ENCODE results near the gene IFNAR2.

IFNAR2 gene

DNA sequence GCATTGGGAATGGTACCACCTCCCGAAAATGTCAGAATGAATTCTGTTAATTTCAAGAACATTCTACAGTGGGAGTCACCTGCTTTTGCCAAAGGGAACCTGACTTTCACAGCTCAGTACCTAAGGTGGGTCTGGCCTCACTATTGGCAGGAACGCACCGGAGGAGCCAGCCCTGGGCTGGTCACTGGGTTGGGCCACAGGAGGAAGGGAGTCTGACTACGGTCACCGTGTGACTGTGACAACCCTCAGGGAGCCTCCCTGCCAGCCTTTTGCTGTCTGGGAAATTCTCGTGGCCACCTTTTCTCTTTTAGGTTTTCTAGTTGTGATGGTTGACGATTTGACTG lies 38.6 kb downstream of the IFNAR2 start:
- Histone ChIP-seq H3K9ac (ENCODE audit: insufficient read length, low read depth) (no peak overlapping the region), H3K4me1 (ENCODE audit: insufficient read depth, insufficient read length) (peaks cover 11% of the 10 kb centered on the region), H3K36me3 (ENCODE audit: insufficient read depth, insufficient read length, low read length) (peaks cover 26% of the 10 kb centered on the region), H3K4me3 (ENCODE audit: insufficient read length, low read depth) (no peak overlapping the region), H3K27me3 (ENCODE audit: insufficient read depth, insufficient read length) (no peaks in the 10 kb centered on the region), H3K9me3 (ENCODE audit: insufficient read depth, low read length) (no peaks in the 10 kb centered on the region)
- TF ChIP-seq ZNF274 (IDR thresholded peaks at IDR 0.05; ENCODE audit: low read depth, low read length) (no peak), SUZ12 (IDR thresholded peaks at IDR 0.05; ENCODE audit: extremely low read depth, insufficient read depth, insufficient read length) (no peak), YY1 (IDR thresholded peaks at IDR 0.05; ENCODE audit: insufficient read depth, insufficient read length) (no peak)
- DNase-seq (ENCODE audit: low read depth, low spot score) = no peak

DNA sequence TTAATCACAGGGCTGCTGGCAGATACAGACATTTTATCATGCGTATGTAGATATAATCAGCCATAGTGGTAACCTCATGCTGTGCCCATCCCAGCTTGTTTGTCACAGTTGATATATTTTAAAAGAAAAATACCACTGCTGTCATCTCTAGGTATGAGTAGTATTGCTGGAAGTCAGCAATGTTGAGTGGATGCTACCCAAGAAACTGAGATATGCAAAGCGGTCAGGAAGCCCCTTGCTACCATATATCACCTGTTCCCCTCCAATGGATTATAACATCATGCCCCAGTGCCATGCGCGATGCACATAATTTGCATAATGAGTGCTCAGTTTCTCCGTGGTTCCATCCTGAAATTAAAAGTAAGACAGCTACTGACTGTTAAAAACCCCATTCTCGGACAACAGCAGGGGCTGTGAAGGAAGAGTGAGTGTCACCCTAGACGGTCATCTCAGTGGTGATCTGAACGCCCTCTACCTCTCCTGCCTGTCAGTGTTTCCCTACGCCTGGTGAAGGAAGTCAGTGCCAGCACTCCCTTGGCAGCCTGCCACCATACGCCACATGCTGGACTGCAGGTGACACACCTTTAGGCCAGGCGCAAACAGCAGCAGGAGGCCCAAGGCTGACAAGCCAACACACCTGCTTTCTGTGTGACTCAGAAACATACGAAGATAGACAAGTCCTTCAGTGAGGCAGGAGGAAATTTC lies 39.2 kb downstream of the IFNAR2 start:
- DNase-seq (ENCODE audit: low read depth, low spot score) = no peak
- no peak for TF ChIP-seq YY1 (IDR thresholded peaks at IDR 0.05; ENCODE audit: insufficient read depth, insufficient read length)
- TF ChIP-seq ZNF274 (IDR thresholded peaks at IDR 0.05; ENCODE audit: low read depth, low read length) = no peak
- TF ChIP-seq SUZ12 (IDR thresholded peaks at IDR 0.05; ENCODE audit: extremely low read depth, insufficient read depth, insufficient read length) = no peak

DNA sequence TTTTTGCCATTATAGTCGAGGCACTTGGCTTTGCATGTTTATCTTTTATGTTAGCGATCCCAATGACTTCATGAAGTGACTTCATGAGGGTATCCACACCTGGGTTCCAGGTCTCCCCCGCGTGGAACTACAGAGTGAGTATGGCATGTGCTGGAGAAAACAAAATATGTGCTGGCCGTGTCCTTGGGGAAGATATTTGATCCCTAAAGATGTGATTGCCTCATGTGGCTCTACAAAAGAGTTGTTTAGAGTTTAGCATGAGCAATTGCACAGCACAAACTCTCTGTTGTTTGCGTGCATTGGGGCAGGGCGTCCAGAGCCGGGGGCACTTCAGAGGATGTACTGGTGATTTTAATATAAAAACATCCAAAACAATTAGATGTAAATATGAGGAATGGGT lies 41.2 kb downstream of the IFNAR2 start:
- DNase-seq (ENCODE audit: low read depth, low spot score) = no peak
- Histone ChIP-seq H3K4me1 (ENCODE audit: insufficient read depth, insufficient read length) (peaks cover 4% of the 10 kb centered on the region), H3K36me3 (ENCODE audit: insufficient read depth, insufficient read length, low read length) (peaks cover 23% of the 10 kb centered on the region), H3K27me3 (ENCODE audit: insufficient read depth, insufficient read length) (no peaks in the 10 kb centered on the region), H3K9ac (ENCODE audit: insufficient read length, low read depth) (no peak overlapping the region), H3K9me3 (ENCODE audit: insufficient read depth, low read length) (no peaks in the 10 kb centered on the region), H3K4me3 (ENCODE audit: insufficient read length, low read depth) (no peak overlapping the region)
- no peak for TF ChIP-seq YY1 (IDR thresholded peaks at IDR 0.05; ENCODE audit: insufficient read depth, insufficient read length)
- no peak for TF ChIP-seq SUZ12 (IDR thresholded peaks at IDR 0.05; ENCODE audit: extremely low read depth, insufficient read depth, insufficient read length)
- TF ChIP-seq ZNF274 (IDR thresholded peaks at IDR 0.05; ENCODE audit: low read depth, low read length) = no peak

More for the DNA sequence above, 39.2 kb downstream of the IFNAR2 start:
- H3K9ac ChIP-seq (ENCODE audit: insufficient read length, low read depth) = no peak overlapping the region
- no peaks in the 10 kb centered on the region for H3K9me3 ChIP-seq (ENCODE audit: insufficient read depth, low read length)
- no peak overlapping the region for H3K4me3 ChIP-seq (ENCODE audit: insufficient read length, low read depth)
- no peaks in the 10 kb centered on the region for H3K27me3 ChIP-seq (ENCODE audit: insufficient read depth, insufficient read length)
- H3K36me3 ChIP-seq (ENCODE audit: insufficient read depth, insufficient read length, low read length) = peaks cover 23% of the 10 kb centered on the region
- peaks cover 9% of the 10 kb centered on the region for H3K4me1 ChIP-seq (ENCODE audit: insufficient read depth, insufficient read length)

DNA sequence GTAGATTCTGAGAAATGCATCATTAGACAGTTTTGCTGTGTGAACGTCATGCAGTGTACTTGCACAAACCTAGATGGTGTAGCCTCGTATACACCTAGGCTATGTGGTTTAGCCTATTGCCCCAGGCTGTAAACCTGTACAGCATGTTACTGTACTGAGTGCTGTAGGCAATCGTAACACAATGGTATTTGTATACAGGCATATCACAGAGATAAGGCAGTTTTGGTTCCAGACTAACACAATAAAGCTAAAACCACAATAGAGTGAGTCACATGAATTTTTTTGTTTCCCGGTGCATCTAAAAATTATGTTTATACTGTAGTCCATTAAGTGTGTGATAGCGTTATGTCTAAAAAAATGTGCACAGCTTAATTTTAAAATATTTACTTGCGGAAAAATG lies 43.3 kb downstream of the IFNAR2 start:
- no peak for TF ChIP-seq YY1 (IDR thresholded peaks at IDR 0.05; ENCODE audit: insufficient read depth, insufficient read length)
- TF ChIP-seq ZNF274 (IDR thresholded peaks at IDR 0.05; ENCODE audit: low read depth, low read length) = no peak
- TF ChIP-seq SUZ12 (IDR thresholded peaks at IDR 0.05; ENCODE audit: extremely low read depth, insufficient read depth, insufficient read length) = no peak
- Histone ChIP-seq H3K9me3 (ENCODE audit: insufficient read depth, low read length) (no peaks in the 10 kb centered on the region), H3K36me3 (ENCODE audit: insufficient read depth, insufficient read length, low read length) (peaks cover 28% of the 10 kb centered on the region), H3K9ac (ENCODE audit: insufficient read length, low read depth) (no peak overlapping the region), H3K4me3 (ENCODE audit: insufficient read length, low read depth) (no peak overlapping the region), H3K27me3 (ENCODE audit: insufficient read depth, insufficient read length) (no peaks in the 10 kb centered on the region), H3K4me1 (ENCODE audit: insufficient read depth, insufficient read length) (no peaks in the 10 kb centered on the region)
- DNase-seq (ENCODE audit: low read depth, low spot score) = no peak

DNA sequence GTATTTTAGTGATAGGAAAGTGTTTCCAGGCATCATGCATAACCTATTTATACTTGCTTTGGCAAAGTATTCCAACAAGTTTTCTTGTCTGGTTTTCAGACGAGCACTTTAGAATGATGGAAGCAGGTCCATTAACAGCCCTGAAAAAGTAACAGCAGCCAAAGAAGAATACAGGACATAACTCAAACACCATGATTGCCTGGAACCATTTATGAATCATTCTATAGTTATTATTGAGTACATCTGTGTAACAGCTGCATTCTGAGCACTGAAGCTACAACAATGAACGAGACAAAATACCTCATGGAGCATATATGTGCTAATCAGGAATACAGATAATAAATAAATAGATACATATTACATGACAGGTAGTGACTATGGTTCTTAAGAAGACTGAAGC lies 49.0 kb downstream of the IFNAR2 start:
- H3K27me3 ChIP-seq (ENCODE audit: insufficient read depth, insufficient read length) = no peaks in the 10 kb centered on the region
- peaks cover 24% of the 10 kb centered on the region for H3K36me3 ChIP-seq (ENCODE audit: insufficient read depth, insufficient read length, low read length)
- DNase-seq (ENCODE audit: low read depth, low spot score) = no peak
- no peaks in the 10 kb centered on the region for H3K4me1 ChIP-seq (ENCODE audit: insufficient read depth, insufficient read length)
- no peak overlapping the region for H3K4me3 ChIP-seq (ENCODE audit: insufficient read length, low read depth)
- no peak overlapping the region for H3K9ac ChIP-seq (ENCODE audit: insufficient read length, low read depth)
- TF ChIP-seq ZNF274 (IDR thresholded peaks at IDR 0.05; ENCODE audit: low read depth, low read length) = no peak
- no peak for TF ChIP-seq SUZ12 (IDR thresholded peaks at IDR 0.05; ENCODE audit: extremely low read depth, insufficient read depth, insufficient read length)
- no peak for TF ChIP-seq YY1 (IDR thresholded peaks at IDR 0.05; ENCODE audit: insufficient read depth, insufficient read length)
- peaks cover 15% of the 10 kb centered on the region for H3K9me3 ChIP-seq (ENCODE audit: insufficient read depth, low read length)

DNA sequence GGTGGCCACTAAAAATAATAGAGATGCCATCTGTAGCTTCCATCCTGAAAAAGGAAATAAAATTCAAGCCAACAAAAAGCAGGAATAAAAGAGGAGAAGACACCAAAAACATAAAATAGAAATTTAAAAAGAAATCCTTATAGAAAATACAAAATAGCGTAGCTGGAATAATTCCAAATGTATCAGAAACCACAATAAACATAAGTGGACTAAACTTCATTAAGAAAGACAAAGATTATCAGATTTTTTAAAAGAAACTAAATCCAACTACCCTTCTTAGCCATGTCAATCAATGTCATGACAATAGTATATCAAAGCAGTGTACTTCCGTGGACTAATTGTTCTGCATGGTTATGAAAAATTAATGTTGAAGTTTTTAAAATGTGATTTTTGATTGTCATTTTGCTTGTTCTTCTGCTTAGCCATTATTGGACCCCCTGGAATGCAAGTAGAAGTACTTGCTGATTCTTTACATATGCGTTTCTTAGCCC lies 49.6 kb downstream of the IFNAR2 start:
- Histone ChIP-seq H3K9ac (ENCODE audit: insufficient read length, low read depth) (no peak overlapping the region), H3K9me3 (ENCODE audit: insufficient read depth, low read length) (peaks cover 15% of the 10 kb centered on the region), H3K36me3 (ENCODE audit: insufficient read depth, insufficient read length, low read length) (peaks cover 26% of the 10 kb centered on the region), H3K4me3 (ENCODE audit: insufficient read length, low read depth) (no peak overlapping the region), H3K4me1 (ENCODE audit: insufficient read depth, insufficient read length) (no peaks in the 10 kb centered on the region), H3K27me3 (ENCODE audit: insufficient read depth, insufficient read length) (no peaks in the 10 kb centered on the region)
- TF ChIP-seq SUZ12 (IDR thresholded peaks at IDR 0.05; ENCODE audit: extremely low read depth, insufficient read depth, insufficient read length) = no peak
- no peak for TF ChIP-seq YY1 (IDR thresholded peaks at IDR 0.05; ENCODE audit: insufficient read depth, insufficient read length)
- TF ChIP-seq ZNF274 (IDR thresholded peaks at IDR 0.05; ENCODE audit: low read depth, low read length) = no peak
- DNase-seq (ENCODE audit: low read depth, low spot score) = no peak

Measured in NT2/D1 (cell line).